Endothelial cell of umbilical vein (primary cell): ENCODE results near the gene UBE2E2. TPM values are rescaled to one million over a fixed set of nuclear protein-coding genes. Genes with fewer than 3 reads are reported as not detected.

ENCODE experiments used
- BruUV-seq: library from RNA; stranded (reverse); fragments of 400-500 nt; replicated peaks from 2 replicates; lab custom pipeline; 2021; lab: Mats Ljungman, UMichigan
- CTCF ChIA-PET: fragments of 300-600, 350-600 bp; sonication (Branson Sonifier 250); formaldehyde crosslinking; loops from one replicate; lab custom pipeline; 2021; ENCODE audit warnings: antibody characterized with exemption, inconsistent platforms; lab: Charles Lee
- POLR2A ChIA-PET: fragments of 300-600, 350-600 bp; sonication (Branson Sonifier 250); formaldehyde crosslinking; loops from one replicate; lab custom pipeline; 2021; ENCODE audit warnings: antibody characterized with exemption, inconsistent platforms; lab: Charles Lee
- DNase-seq: peaks from one replicate; pipeline ENCODE4 v3.0.0-alpha.2; 2011; ENCODE audit warnings: low read depth, low spot score
- FAIRE-seq: peaks from 2 replicates; lab custom pipeline; 2011; peaks lifted over from hg19 to GRCh38; lab: Jason Lieb, UNC
- H2AFZ ChIP-seq: 2 replicates; pipeline ENCODE4 v1.6.0; 2012; ENCODE audit warnings: low read depth, low read length, control low read depth, inconsistent platforms
- H3K27ac ChIP-seq: 2 replicates; pipeline ENCODE4 v1.5.1; 2011; ENCODE audit warnings: low read depth, mild to moderate bottlenecking, control low read depth, low read length, moderate library complexity; ENCODE audit not compliant: insufficient read depth
- H3K27me3 ChIP-seq, 2 experiments: 2 replicates each; pipeline versions ENCODE4 v1.6.0 to v1.6.1; 2011; ENCODE audit warnings: low read length in 2 of 2, mixed read lengths in 1 of 2; ENCODE audit not compliant: control insufficient read depth in 2 of 2, insufficient read depth in 2 of 2
- H3K36me3 ChIP-seq, 2 experiments: 2 replicates in 1 of 2; 3 replicates in 1 of 2; pipeline ENCODE4 v1.5.1; 2011; ENCODE audit warnings: low read length in 2 of 2, mild to moderate bottlenecking in 1 of 2, moderate library complexity in 1 of 2; ENCODE audit not compliant: control insufficient read depth in 2 of 2, insufficient read depth in 2 of 2; ENCODE audit errors: extremely low read depth in 1 of 2
- H3K4me1 ChIP-seq: 3 replicates; pipeline ENCODE4 v1.5.1; 2011; ENCODE audit warnings: mild to moderate bottlenecking, low read length; ENCODE audit not compliant: control insufficient read depth, insufficient read depth; ENCODE audit errors: extremely low read depth
- H3K4me2 ChIP-seq: 2 replicates; pipeline ENCODE4 v1.6.1; 2011; ENCODE audit warnings: low read length, control low read depth, mixed read lengths; ENCODE audit not compliant: insufficient read depth
- H3K4me3 ChIP-seq, 3 experiments: fragments of 200-600 bp in 1 of 3; sonication (generic), shearing (Covaris generic) in 1 of 3; replicated peaks in 1 of 3; 2 replicates each; pipeline ENCODE4 v1.5.1; 2011 to 2016; ENCODE audit warnings: control low read depth in 3 of 3, low read length in 3 of 3, mild to moderate bottlenecking in 2 of 3, inconsistent platforms in 1 of 3, low read depth in 1 of 3, moderate library complexity in 1 of 3; ENCODE audit not compliant: insufficient read depth in 1 of 3
- H3K79me2 ChIP-seq: 2 replicates; pipeline ENCODE4 v1.6.0; 2012; ENCODE audit warnings: low read length, inconsistent platforms; ENCODE audit not compliant: control insufficient read depth, insufficient read depth
- H3K9ac ChIP-seq: replicated peaks from 2 replicates; pipeline ENCODE3; 2011; ENCODE audit warnings: low read length, control low read depth; ENCODE audit not compliant: insufficient read depth; ENCODE audit errors: extremely low read depth
- H3K9me1 ChIP-seq: replicated peaks from 3 replicates; pipeline ENCODE4 v1.6.0; 2011; ENCODE audit warnings: mild to moderate bottlenecking, low read length; ENCODE audit not compliant: control insufficient read depth, insufficient read depth; ENCODE audit errors: extremely low read depth
- H3K9me3 ChIP-seq: replicated peaks from 2 replicates; pipeline ENCODE4 v1.5.1; 2012; ENCODE audit warnings: low read length, inconsistent platforms; ENCODE audit not compliant: control insufficient read depth, insufficient read depth
- H4K20me1 ChIP-seq: replicated peaks from 2 replicates; pipeline ENCODE3; 2011; ENCODE audit warnings: mild to moderate bottlenecking, low read length; ENCODE audit not compliant: control insufficient read depth, insufficient read depth; ENCODE audit errors: extremely low read depth
- CTCF ChIP-seq, 2 donors: IDR thresholded peaks; 1 replicate in 1 of 2; 2 replicates in 1 of 2; pipeline ENCODE4 v1.5.1; 2011; ENCODE audit warnings: low read length in 2 of 2, mild to moderate bottlenecking in 2 of 2, moderate library complexity in 2 of 2, control low read depth in 1 of 2, inconsistent platforms in 1 of 2, low read depth in 1 of 2; ENCODE audit not compliant: insufficient read depth in 1 of 2; ENCODE audit errors: extremely low read depth in 1 of 2
- EZH2 ChIP-seq: IDR thresholded peaks from 2 replicates; pipeline ENCODE4 v1.6.1; 2012; ENCODE audit warnings: borderline replicate concordance, low read depth, mild to moderate bottlenecking, moderate library complexity, low read length, inconsistent platforms; ENCODE audit not compliant: severe bottlenecking
- FOS ChIP-seq: IDR thresholded peaks from 2 replicates; pipeline ENCODE4 v1.6.1; 2011; ENCODE audit warnings: mild to moderate bottlenecking, low read length, moderate library complexity, borderline replicate concordance; ENCODE audit not compliant: insufficient read depth
- GATA2 ChIP-seq: IDR thresholded peaks from 2 replicates; pipeline ENCODE4 v1.7.0; 2011; ENCODE audit warnings: low read depth, mild to moderate bottlenecking, moderate library complexity, mixed read lengths, low read length; ENCODE audit not compliant: insufficient read length, insufficient read depth
- JUN ChIP-seq: IDR thresholded peaks from 2 replicates; pipeline ENCODE4 v1.6.1; 2011; ENCODE audit warnings: borderline replicate concordance, low read depth; ENCODE audit not compliant: insufficient read length, insufficient read depth
- MAX ChIP-seq: IDR thresholded peaks from 2 replicates; pipeline ENCODE4 v1.6.1; 2011; ENCODE audit not compliant: insufficient read depth, insufficient read length
- MYC ChIP-seq: IDR thresholded peaks from one replicate; pipeline ENCODE4 v1.6.1; 2011; ENCODE audit warnings: mild to moderate bottlenecking, low read depth, low read length
- POLR2A ChIP-seq: IDR thresholded peaks from 2 replicates; pipeline ENCODE4 v1.6.1; 2012; ENCODE audit warnings: low read depth, mild to moderate bottlenecking, control low read depth, low read length
- POLR2AphosphoS5 ChIP-seq: IDR thresholded peaks from 2 replicates; pipeline ENCODE4 v1.6.1; 2012; ENCODE audit warnings: low read depth, mild to moderate bottlenecking, control low read depth, low read length, moderate library complexity; ENCODE audit not compliant: insufficient read depth
- dilution Hi-C: fragments of 300-500 bp; cut with MboI; formaldehyde crosslinking; loops from one replicate; pipeline ENCODE4 v1.15.0; 2019; ENCODE audit warnings: low sequenced_read_pairs; ENCODE audit not compliant: extremely low pct_ligation_motif_present
- intact Hi-C: fragments of 100-400 bp; cut with micrococcal nuclease; formaldehyde crosslinking; loops from one replicate; pipeline ENCODE4 v1.10.0; 2022
- polyA plus RNA-seq, 4 experiments: library from polyadenylated mRNA; depleted of rRNA in 3 of 4; stranded (reverse) in 3 of 4; unstranded in 1 of 4; fragments of >200 nt; gene quantifications; 2 replicates each; pipeline versions ENCODE4 v1.2.1 to v1.2.3, GENCODE V29; 2011 to 2012; ENCODE audit warnings: missing spikeins in 1 of 4
- total RNA-seq: library from RNA; stranded (reverse); gene quantifications from 2 replicates; pipeline ENCODE4 v1.2.3, GENCODE V29; 2021

The UBE2E2 gene
- total and polyA plus RNA-seq, 2 donors (not counting 3 experiments of a cell fraction or from before 2014, with no cell fraction given), result 37.0 to 45.4 TPM

DNA sequence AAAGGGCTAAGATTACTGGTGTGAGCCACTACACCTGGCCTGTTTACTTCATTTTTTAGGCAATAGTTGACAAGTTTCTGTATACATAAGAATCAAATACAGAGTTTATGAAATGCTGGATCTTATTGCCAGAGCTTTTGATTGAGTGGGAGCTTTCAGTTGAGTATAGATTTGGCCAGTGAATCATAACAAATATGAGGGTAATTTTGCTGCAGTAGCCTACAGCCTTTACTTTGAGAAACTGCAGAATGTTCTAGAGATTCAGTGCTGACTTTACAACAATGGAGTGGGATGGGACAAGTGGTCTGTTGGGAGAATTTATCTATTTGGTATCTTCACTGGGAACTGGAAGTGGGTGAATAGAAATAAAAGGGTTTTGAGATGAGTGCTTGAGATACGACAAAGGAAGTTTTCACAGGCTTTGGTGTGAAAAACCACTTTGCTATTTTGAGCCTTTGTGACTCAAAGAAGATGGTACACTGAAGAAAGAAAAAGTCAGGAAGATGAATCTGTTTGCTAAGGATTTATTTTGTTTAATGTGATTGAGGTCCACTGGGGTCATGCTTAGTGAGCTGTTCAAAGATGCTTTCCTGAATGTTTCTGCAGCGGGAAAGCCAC, 227.8 kb downstream of the UBE2E2 start:
- POLR2A ChIA-PET, result no interaction called here
- H3K4me3 ChIP-seq, result no peak overlapping the region
- H3K9me3 ChIP-seq, result no peaks in the 10 kb centered on the region
- no peak overlapping the region for H2AFZ ChIP-seq
- H3K9me1 ChIP-seq, result no peaks in the 10 kb centered on the region
- intact Hi-C loops (no loop called here), dilution Hi-C loops (no loop called here)
- no peak for DNase-seq
- H3K4me2 ChIP-seq, result no peak overlapping the region
- H3K79me2 ChIP-seq, result no peaks in the 10 kb centered on the region
- H4K20me1 ChIP-seq, result no peaks in the 10 kb centered on the region
- H3K27ac ChIP-seq, result no peak overlapping the region
- TF ChIP-seq POLR2A, result no peak
- no peak for TF ChIP-seq EZH2
- no peak for TF ChIP-seq FOS
- TF ChIP-seq MYC, result no peak
- no peak for TF ChIP-seq POLR2AphosphoS5
- TF ChIP-seq JUN, result no peak
- TF ChIP-seq CTCF (IDR thresholded peaks at IDR 0.05; ENCODE audit: extremely low read depth in 1 of 2, insufficient read depth in 1 of 2, low read depth in 1 of 2, low read length in 2 of 2), result no peak
- TF ChIP-seq MAX, result no peak
- TF ChIP-seq GATA2, result no peak
- H3K9ac ChIP-seq, result no peak overlapping the region
- no peaks in the 10 kb centered on the region for H3K27me3 ChIP-seq
- no peaks in the 10 kb centered on the region for H3K36me3 ChIP-seq
- no peak for FAIRE-seq
- CTCF ChIA-PET, result interaction anchor here (0.7 to 1.7 kb wide), 5 partner anchors 13 to 470 kb away, joined by 3 read pairs; no protein-coding TSS in a partner anchor
- no peaks in the 10 kb centered on the region for H3K4me1 ChIP-seq
- BruUV-seq, result no TSS peak
